Left lung (tissue), 10 donors: ENCODE measurements around the gene LSM6. TPM values are rescaled to one million over a fixed set of nuclear protein-coding genes. Genes with fewer than 3 reads are reported as not detected.

Experiments used
- ATAC-seq: fragments of 200-7000 bp; cut with Tn5 transposase; one replicate; pipeline ENCODE4 v1.9.1; 2020; ENCODE audit warnings: moderate library complexity
- DNase-seq, 4 donors: peaks; one replicate each; pipeline ENCODE4 v3.0.0-alpha.2; 2013 to 2020
- H3K27ac ChIP-seq, 2 donors: fragments of 200-600 bp; sonication (generic) in 1 of 2; one replicate each; pipeline versions ENCODE4 v1.5.0 to v1.8.0; 2020 to 2021
- H3K27me3 ChIP-seq, 2 donors: fragments of 200-600 bp; sonication (generic) in 1 of 2; one replicate each; pipeline versions ENCODE4 v1.5.0 to v1.8.0; 2020 to 2021
- H3K36me3 ChIP-seq, 2 donors: fragments of 200-600 bp; sonication (generic) in 1 of 2; one replicate each; pipeline versions ENCODE4 v1.5.0 to v1.8.0; 2020 to 2021
- H3K4me1 ChIP-seq, 2 donors: fragments of 200-600 bp; one replicate each; pipeline ENCODE4 v1.8.0; 2021
- H3K4me3 ChIP-seq, 2 donors: fragments of 200-600 bp; sonication (generic) in 1 of 2; one replicate each; pipeline versions ENCODE4 v1.5.0 to v1.8.0; 2020 to 2021; ENCODE audit warnings: mild to moderate bottlenecking in 1 of 2
- H3K9me3 ChIP-seq, 2 donors: fragments of 200-600 bp; sonication (generic) in 1 of 2; one replicate each; pipeline versions ENCODE4 v1.5.0 to v1.8.0; 2020 to 2021
- intact Hi-C, 2 donors: fragments of 100-400 bp; cut with DNase I; formaldehyde crosslinking; loops; one replicate each; pipeline versions ENCODE4 v1.11.2 to v1.14.2; 2022
- polyA plus RNA-seq, 6 donors: library from polyadenylated mRNA; unstranded; fragments of 120-200 nt; gene quantifications; one replicate each; pipeline ENCODE4 v1.2.1, GENCODE V29; 2013; ENCODE audit not compliant: insufficient read length in 6 of 6
- total RNA-seq, 2 donors: library from RNA; stranded (reverse); fragmentation: NEBNext Ultra II Directional; extraction: Animal tissue kit (Norgen Biotek cat#: 25700); gene quantifications; one replicate each; pipeline ENCODE4 v1.2.1, GENCODE V29; 2021
- TF ChIP-seq, protein P1 (sequence below), 2 donors: fragments of 200-600 bp; sonication (generic) in 1 of 2; IDR thresholded peaks; one replicate each; pipeline versions ENCODE4 v1.5.0 to v1.8.0; 2021; ENCODE audit warnings: antibody characterized with exemption in 2 of 2
- donor health status: DM: no; HTN: yes; CAD: no.
- donor health status: DM: no; HTN: no; CAD: no.

LSM6 gene
- total and polyA plus RNA-seq, 8 donors: 21.8 to 68.4 (median 62.2) TPM

DNA sequence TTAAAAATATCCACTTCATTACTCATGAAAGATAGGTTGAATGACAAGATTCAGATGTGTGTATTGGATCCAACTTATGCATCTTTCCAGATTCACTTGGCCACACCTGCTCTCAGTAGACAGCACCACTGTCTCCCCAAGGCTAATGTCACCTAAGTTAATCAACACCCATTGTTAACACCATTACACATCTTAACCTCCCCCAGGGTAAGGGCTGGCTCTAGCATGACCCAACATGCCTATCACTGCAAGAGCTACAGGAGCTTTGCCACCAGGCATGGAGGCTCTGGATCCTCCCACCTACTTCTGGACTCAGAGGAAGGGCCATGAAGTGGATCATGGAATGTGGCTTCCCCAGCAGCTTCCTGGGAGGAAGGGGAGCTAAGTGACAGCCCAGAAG, 32.8 kb upstream of the LSM6 start:
- Histone ChIP-seq H3K27ac (no peak overlapping the region), H3K36me3 (no peaks in the 10 kb centered on the region), H3K4me1 (no peaks in the 10 kb centered on the region), H3K4me3 (no peak overlapping the region), H3K27me3 (no peaks in the 10 kb centered on the region), H3K9me3 (no peaks in the 10 kb centered on the region)
- TF ChIP-seq, protein P1, sequence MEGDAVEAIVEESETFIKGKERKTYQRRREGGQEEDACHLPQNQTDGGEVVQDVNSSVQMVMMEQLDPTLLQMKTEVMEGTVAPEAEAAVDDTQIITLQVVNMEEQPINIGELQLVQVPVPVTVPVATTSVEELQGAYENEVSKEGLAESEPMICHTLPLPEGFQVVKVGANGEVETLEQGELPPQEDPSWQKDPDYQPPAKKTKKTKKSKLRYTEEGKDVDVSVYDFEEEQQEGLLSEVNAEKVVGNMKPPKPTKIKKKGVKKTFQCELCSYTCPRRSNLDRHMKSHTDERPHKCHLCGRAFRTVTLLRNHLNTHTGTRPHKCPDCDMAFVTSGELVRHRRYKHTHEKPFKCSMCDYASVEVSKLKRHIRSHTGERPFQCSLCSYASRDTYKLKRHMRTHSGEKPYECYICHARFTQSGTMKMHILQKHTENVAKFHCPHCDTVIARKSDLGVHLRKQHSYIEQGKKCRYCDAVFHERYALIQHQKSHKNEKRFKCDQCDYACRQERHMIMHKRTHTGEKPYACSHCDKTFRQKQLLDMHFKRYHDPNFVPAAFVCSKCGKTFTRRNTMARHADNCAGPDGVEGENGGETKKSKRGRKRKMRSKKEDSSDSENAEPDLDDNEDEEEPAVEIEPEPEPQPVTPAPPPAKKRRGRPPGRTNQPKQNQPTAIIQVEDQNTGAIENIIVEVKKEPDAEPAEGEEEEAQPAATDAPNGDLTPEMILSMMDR (IDR thresholded peaks at IDR 0.05): no peak
- intact Hi-C loops: no loop called here
- DNase-seq: no peak
- no peak for ATAC-seq

DNA sequence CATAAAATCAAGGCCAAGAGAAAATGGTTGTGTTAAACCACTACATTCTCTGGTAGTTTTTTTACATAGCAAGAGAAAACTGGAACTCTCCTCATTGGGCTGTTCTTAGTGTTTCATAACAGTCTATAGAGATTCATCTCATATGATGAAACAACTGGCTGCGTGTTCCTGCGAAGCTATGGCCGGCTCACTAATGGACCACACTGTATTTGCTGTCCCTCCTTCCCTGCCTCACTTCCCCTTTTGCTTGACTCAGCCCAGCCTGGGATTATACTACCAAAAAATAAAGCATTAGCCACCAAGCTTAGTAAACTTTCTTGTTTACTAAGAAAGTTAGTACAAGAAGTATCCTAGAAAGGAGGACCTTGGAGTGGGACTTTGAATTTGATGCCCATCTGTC, 31.6 kb upstream of the LSM6 start:
- H3K27me3 ChIP-seq: no peaks in the 10 kb centered on the region
- peak; percentile 43 for ATAC-seq
- TF ChIP-seq, protein P1 (IDR thresholded peaks at IDR 0.05): no peak
- DNase-seq: no peak
- H3K36me3 ChIP-seq: no peaks in the 10 kb centered on the region
- no peaks in the 10 kb centered on the region for H3K9me3 ChIP-seq
- no peaks in the 10 kb centered on the region for H3K4me1 ChIP-seq
- no peak overlapping the region for H3K27ac ChIP-seq
- intact Hi-C loops: no loop called here
- H3K4me3 ChIP-seq: no peak overlapping the region

DNA sequence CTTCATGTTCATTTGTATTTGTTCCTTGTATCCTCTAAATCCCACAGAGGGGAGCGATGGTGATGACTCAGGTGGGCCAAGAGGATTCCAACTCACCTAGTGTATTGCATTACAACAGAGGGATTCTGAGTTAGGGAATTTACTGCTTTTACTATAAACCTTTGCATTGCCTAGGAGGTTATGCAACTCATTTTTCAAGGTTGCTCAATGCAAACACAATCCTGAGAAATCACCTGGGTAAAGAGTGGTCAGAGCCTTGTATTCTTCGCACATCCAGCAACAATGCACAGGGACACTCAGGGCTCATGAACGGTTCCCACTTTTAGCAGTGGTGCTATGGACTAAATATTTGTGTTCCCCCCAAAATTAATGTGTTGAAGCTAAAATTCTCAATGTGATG, 28.6 kb upstream of the LSM6 start:
- Histone ChIP-seq H3K27ac (no peak overlapping the region), H3K4me3 (no peak overlapping the region), H3K36me3 (no peaks in the 10 kb centered on the region), H3K9me3 (no peaks in the 10 kb centered on the region), H3K27me3 (no peaks in the 10 kb centered on the region), H3K4me1 (no peaks in the 10 kb centered on the region)
- DNase-seq (no peak), ATAC-seq (no peak)
- TF ChIP-seq, protein P1 (IDR thresholded peaks at IDR 0.05): no peak
- intact Hi-C loops: no loop called here

DNA sequence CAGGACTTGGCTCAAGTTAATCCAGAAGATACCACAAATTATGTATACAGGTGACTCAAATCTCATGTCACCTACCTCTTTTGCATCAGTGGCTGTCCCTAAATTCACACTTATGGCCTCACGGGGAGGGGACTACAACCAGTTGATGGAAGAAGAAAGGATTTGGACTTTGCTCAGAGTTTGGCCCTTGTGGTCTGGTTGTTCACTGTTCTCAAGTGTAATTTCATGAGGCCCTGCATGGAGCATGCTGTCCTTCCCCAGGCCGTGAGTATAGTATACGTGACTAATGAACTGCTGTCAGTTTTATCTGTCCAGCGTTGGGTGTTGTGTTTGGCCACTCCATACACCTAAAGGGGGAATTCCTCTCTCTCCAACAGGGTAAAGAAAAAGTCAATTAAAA, 27.5 kb upstream of the LSM6 start:
- intact Hi-C loops: no loop called here
- no peaks in the 10 kb centered on the region for H3K36me3 ChIP-seq
- ATAC-seq (no peak), DNase-seq (no peak)
- TF ChIP-seq, protein P1 (IDR thresholded peaks at IDR 0.05): no peak
- no peaks in the 10 kb centered on the region for H3K9me3 ChIP-seq
- no peak overlapping the region for H3K4me3 ChIP-seq
- H3K4me1 ChIP-seq: no peaks in the 10 kb centered on the region
- no peaks in the 10 kb centered on the region for H3K27me3 ChIP-seq
- H3K27ac ChIP-seq: no peak overlapping the region

DNA sequence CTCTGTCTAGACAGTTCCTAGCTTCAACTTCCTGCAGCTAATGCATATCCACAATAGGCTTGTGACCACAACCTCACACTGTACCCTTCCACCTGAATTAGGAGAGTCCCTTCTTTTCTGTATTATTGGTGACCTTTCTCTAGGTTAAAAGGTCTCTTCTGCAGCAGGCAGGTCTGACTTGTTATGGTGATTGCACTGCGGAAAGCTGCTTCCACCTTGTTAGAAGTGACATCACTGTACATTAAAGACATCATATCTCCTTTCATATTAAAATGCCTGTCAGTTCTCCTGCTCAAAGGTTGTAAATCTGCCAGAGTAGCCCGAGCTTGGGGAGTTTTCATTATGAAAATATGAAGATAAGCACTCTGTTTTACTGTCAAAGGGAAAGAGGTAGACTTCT, 21.5 kb upstream of the LSM6 start:
- intact Hi-C loops: no loop called here

More for the DNA sequence above, 21.5 kb upstream of the LSM6 start:
- DNase-seq: no peak
- no peak overlapping the region for H3K4me3 ChIP-seq
- H3K4me1 ChIP-seq: no peaks in the 10 kb centered on the region
- H3K27me3 ChIP-seq: no peaks in the 10 kb centered on the region
- TF ChIP-seq, protein P1 (IDR thresholded peaks at IDR 0.05): no peak
- ATAC-seq: no peak
- no peaks in the 10 kb centered on the region for H3K36me3 ChIP-seq
- peaks cover 0 to 8% of the 10 kb centered on the region in 2 donors for H3K9me3 ChIP-seq
- no peak overlapping the region for H3K27ac ChIP-seq
